Panc1 (cell line): Measurements from ENCODE around the gene AARS2. TPM values are rescaled to one million over a fixed set of nuclear protein-coding genes. Genes with fewer than 3 reads are reported as not detected.

Source experiments
- ATAC-seq: fragments of 200-7000 bp; cut with Tn5 transposase; 2 replicates; pipeline ENCODE4 v1.9.1; 2020; ENCODE audit warnings: mild to moderate bottlenecking, moderate library complexity
- BruUV-seq: library from RNA; stranded (reverse); fragments of 400-500 nt; replicated peaks from 2 replicates; lab custom pipeline; 2021; lab: Mats Ljungman, UMichigan
- CTCF ChIA-PET: fragments of 300-600 bp; sonication (Branson Sonifier 250); formaldehyde crosslinking; loops from one replicate; lab custom pipeline; 2022; ENCODE audit warnings: antibody characterized with exemption; lab: Charles Lee
- POLR2A ChIA-PET: fragments of 300-600 bp; sonication (Branson Sonifier 250); formaldehyde crosslinking; loops from one replicate; lab custom pipeline; 2022; ENCODE audit warnings: antibody characterized with exemption; lab: Charles Lee
- DNase-seq: peaks from one replicate; pipeline ENCODE4 v3.0.0-alpha.2; 2010; ENCODE audit warnings: low read depth, low spot score
- H3K27ac ChIP-seq: 2 replicates; pipeline ENCODE4 v1.5.1; 2011; ENCODE audit warnings: mild to moderate bottlenecking, low read length, inconsistent platforms
- H3K27me3 ChIP-seq: fragments of 200-500 bp; sonication (Bioruptor generic); 2 replicates; pipeline ENCODE4 v1.6.0; 2014; ENCODE audit warnings: low read length, inconsistent platforms; ENCODE audit not compliant: control insufficient read depth, insufficient read depth
- H3K36me3 ChIP-seq: fragments of 200-500 bp; sonication (Bioruptor generic); 2 replicates; pipeline ENCODE4 v1.5.1; 2014; ENCODE audit warnings: inconsistent platforms, mild to moderate bottlenecking, low read length, moderate library complexity; ENCODE audit not compliant: control insufficient read depth, insufficient read depth
- H3K4me1 ChIP-seq: 2 replicates; pipeline ENCODE4 v1.5.1; 2011; ENCODE audit warnings: inconsistent platforms, mild to moderate bottlenecking, low read length, moderate library complexity; ENCODE audit not compliant: control insufficient read depth, insufficient read depth
- H3K4me3 ChIP-seq, 2 experiments: 2 replicates each; pipeline ENCODE4 v1.5.1; 2011 to 2012; ENCODE audit warnings: low read depth in 2 of 2, low read length in 2 of 2, mild to moderate bottlenecking in 2 of 2, inconsistent platforms in 1 of 2, moderate library complexity in 1 of 2
- H3K9me3 ChIP-seq: fragments of 200-500 bp; sonication (Bioruptor generic); 2 replicates; pipeline ENCODE4 v1.5.1; 2014; ENCODE audit warnings: low read depth, mild to moderate bottlenecking, inconsistent platforms, low read length, moderate library complexity; ENCODE audit not compliant: control insufficient read depth, insufficient read depth
- CTCF ChIP-seq: fragments of 450-650 bp; IDR thresholded peaks from 2 replicates; pipeline ENCODE4 v1.5.1; 2017; ENCODE audit warnings: mild to moderate bottlenecking
- POLR2AphosphoS5 ChIP-seq: IDR thresholded peaks from 2 replicates; pipeline ENCODE4 v1.6.1; 2012; ENCODE audit warnings: mild to moderate bottlenecking, low read depth, low read length, moderate library complexity
- REST ChIP-seq, 2 experiments: IDR thresholded peaks; 2 replicates each; pipeline ENCODE4 v1.6.1; 2011 to 2012; ENCODE audit warnings: low read depth in 2 of 2, control low read depth in 1 of 2, low read length in 1 of 2, mild to moderate bottlenecking in 1 of 2, moderate library complexity in 1 of 2; ENCODE audit not compliant: insufficient read depth in 1 of 2
- SIN3A ChIP-seq: IDR thresholded peaks from 2 replicates; pipeline ENCODE4 v1.6.1; 2012; ENCODE audit warnings: low read depth, mild to moderate bottlenecking, low read length, moderate library complexity, borderline replicate concordance; ENCODE audit not compliant: insufficient read depth
- TCF7L2 ChIP-seq: IDR thresholded peaks from 2 replicates; pipeline ENCODE4 v1.6.1; 2011; ENCODE audit warnings: mild to moderate bottlenecking, low read depth, low read length, inconsistent platforms
- in situ Hi-C: cut with HindIII; loops from 2 replicates; pipeline ENCODE4 v1.10.0; 2016; ENCODE audit warnings: low sequenced_read_pairs, low pct_unique_long_range_greater_than_20kb
- intact Hi-C: fragments of 100-400 bp; cut with micrococcal nuclease; formaldehyde crosslinking; loops from one replicate; pipeline ENCODE4 v1.10.0; 2022; ENCODE audit not compliant: unreplicated experiment
- total RNA-seq: library from RNA; stranded (reverse); gene quantifications from one replicate; pipeline ENCODE4 v1.2.1, GENCODE V29; 2021; ENCODE audit not compliant: unreplicated experiment

AARS2 gene
- total RNA-seq, 1 experiment from 2014 or later = 13.1 TPM

GRCh38 chr6:44285552-44286284 is 27.4 kb downstream of the AARS2 start:
- H3K27me3 ChIP-seq = peaks cover 23% of the 10 kb centered on the region; the same call in 1 of the 2 replicates
- CTCF ChIA-PET = no interaction called here

GRCh38 chr6:44284867-44285266 is 28.3 kb downstream of the AARS2 start:
- H3K27ac ChIP-seq = no peak overlapping the region
- no peak overlapping the region for H3K4me3 ChIP-seq
- no peak for ATAC-seq
- intact Hi-C loops (loop anchor here (5.0 kb wide), 1 partner anchor 52 kb away; no protein-coding TSS in a partner anchor), in situ Hi-C loops (no loop called here)
- TF ChIP-seq TCF7L2 = no peak
- TF ChIP-seq REST (IDR thresholded peaks at IDR 0.05; ENCODE audit: insufficient read depth in 1 of 2, low read depth in 2 of 2, low read length in 1 of 2) = no peak
- TF ChIP-seq SIN3A = no peak
- no peak for TF ChIP-seq POLR2AphosphoS5
- no peak for TF ChIP-seq CTCF
- BruUV-seq = no TSS peak
- no peak for DNase-seq
- H3K4me1 ChIP-seq = no peaks in the 10 kb centered on the region
- no peaks in the 10 kb centered on the region for H3K36me3 ChIP-seq
- peaks cover 26% of the 10 kb centered on the region; the same call in 1 of the 2 replicates for H3K27me3 ChIP-seq
- ChIA-PET CTCF (no interaction called here), POLR2A (no interaction called here)
- H3K9me3 ChIP-seq = no peaks in the 10 kb centered on the region

More at GRCh38 chr6:44285552-44286284, 27.4 kb downstream of the AARS2 start:
- POLR2A ChIA-PET = no interaction called here
- no peak for ATAC-seq
- Histone ChIP-seq H3K36me3 (no peaks in the 10 kb centered on the region), H3K4me3 (no peak overlapping the region), H3K4me1 (no peaks in the 10 kb centered on the region), H3K9me3 (no peaks in the 10 kb centered on the region), H3K27ac (no peak overlapping the region)
- in situ Hi-C loops = no loop called here
- BruUV-seq = no TSS peak
- no peak for DNase-seq
- TF ChIP-seq REST (IDR thresholded peaks at IDR 0.05; ENCODE audit: insufficient read depth in 1 of 2, low read depth in 2 of 2, low read length in 1 of 2) (peak; percentile 84 to 89), SIN3A (no peak), TCF7L2 (no peak)
- intact Hi-C loops = loop anchor here (5.0 kb wide), 1 partner anchor 52 kb away; no protein-coding TSS in a partner anchor
